Loucy (cell line): ENCODE results near the gene CNOT11.
A peak's percentile ranks its signal among the peaks of the same experiment; 100 is the strongest.
"Not testable (repeated sequence)": the region's sequence is repeated elsewhere in the genome, so short reads cannot be mapped to it uniquely, and the experiment has no call there.

Experiments
- H2AFZ ChIP-seq: fragments of 200-600 bp; sonication (generic); 2 replicates; pipeline ENCODE4 v1.6.0; 2016; ENCODE audit warnings: antibody characterized with exemption, mild to moderate bottlenecking, low read length, moderate library complexity
- H3F3A ChIP-seq: fragments of 200-600 bp; 2 replicates; pipeline ENCODE4 v1.6.0; 2016; ENCODE audit warnings: antibody characterized with exemption, low read depth, mild to moderate bottlenecking
- H3K27me3 ChIP-seq: fragments of 200-600 bp; sonication (generic); 2 replicates; pipeline ENCODE4 v1.6.1; 2014; ENCODE audit warnings: low read length, mild to moderate bottlenecking; ENCODE audit not compliant: insufficient read depth, poor library complexity, severe bottlenecking
- H3K36me3 ChIP-seq: fragments of 200-600 bp; sonication (generic); 2 replicates; pipeline ENCODE4 v1.6.1; 2016; ENCODE audit warnings: low read length; ENCODE audit not compliant: insufficient read depth
- H3K4me1 ChIP-seq: fragments of 200-600 bp; sonication (generic); 2 replicates; pipeline ENCODE4 v1.5.1; 2014; ENCODE audit warnings: low read length, mild to moderate bottlenecking; ENCODE audit not compliant: insufficient read depth, poor library complexity, severe bottlenecking
- H3K4me2 ChIP-seq: fragments of 200-600 bp; sonication (generic); 2 replicates; pipeline ENCODE4 v1.6.0; 2014; ENCODE audit warnings: antibody characterized with exemption, low read length, low read depth, mild to moderate bottlenecking; ENCODE audit not compliant: poor library complexity, severe bottlenecking
- H3K4me3 ChIP-seq: fragments of 200-600 bp; sonication (generic); 2 replicates; pipeline ENCODE4 v1.5.1; 2014; ENCODE audit warnings: low read length, mild to moderate bottlenecking, mixed read lengths; ENCODE audit not compliant: poor library complexity, severe bottlenecking
- H3K79me2 ChIP-seq: fragments of 200-600 bp; sonication (generic); 2 replicates; pipeline ENCODE4 v1.6.1; 2014; ENCODE audit warnings: low read length; ENCODE audit not compliant: insufficient read depth
- H3K9ac ChIP-seq: fragments of 200-600 bp; sonication (generic); 2 replicates; pipeline ENCODE4 v1.6.0; 2014; ENCODE audit warnings: mild to moderate bottlenecking, low read depth, low read length, moderate library complexity; ENCODE audit not compliant: poor library complexity, severe bottlenecking
- H3K9me2 ChIP-seq: fragments of 200-600 bp; sonication (generic); replicated peaks from 2 replicates; pipeline ENCODE4 v1.6.1; 2016; ENCODE audit warnings: low read depth, low read length, mixed read lengths
- H3K9me3 ChIP-seq: fragments of 200-600 bp; sonication (generic); 2 replicates; pipeline ENCODE4 v1.6.1; 2014; ENCODE audit warnings: mild to moderate bottlenecking, antibody characterized with exemption, low read length, low read depth; ENCODE audit not compliant: insufficient read depth
- H4K20me1 ChIP-seq: fragments of 200-600 bp; sonication (generic); 2 replicates; pipeline ENCODE4 v1.6.0; 2014; ENCODE audit warnings: antibody characterized with exemption, low read length, mild to moderate bottlenecking; ENCODE audit not compliant: insufficient read depth, poor library complexity, severe bottlenecking
- EZH2phosphoT487 ChIP-seq: fragments of 200-600 bp; IDR thresholded peaks from 2 replicates; pipeline ENCODE4 v1.6.1; 2018; ENCODE audit warnings: antibody characterized with exemption, mild to moderate bottlenecking, moderate library complexity, borderline replicate concordance
- TF ChIP-seq, protein P1 (sequence below): fragments of 200-600 bp; sonication (generic); conservative IDR thresholded peaks from 2 replicates; pipeline ENCODE4 v1.5.1; 2014; ENCODE audit warnings: mild to moderate bottlenecking, antibody characterized with exemption, low read length

CNOT11 gene

DNA sequence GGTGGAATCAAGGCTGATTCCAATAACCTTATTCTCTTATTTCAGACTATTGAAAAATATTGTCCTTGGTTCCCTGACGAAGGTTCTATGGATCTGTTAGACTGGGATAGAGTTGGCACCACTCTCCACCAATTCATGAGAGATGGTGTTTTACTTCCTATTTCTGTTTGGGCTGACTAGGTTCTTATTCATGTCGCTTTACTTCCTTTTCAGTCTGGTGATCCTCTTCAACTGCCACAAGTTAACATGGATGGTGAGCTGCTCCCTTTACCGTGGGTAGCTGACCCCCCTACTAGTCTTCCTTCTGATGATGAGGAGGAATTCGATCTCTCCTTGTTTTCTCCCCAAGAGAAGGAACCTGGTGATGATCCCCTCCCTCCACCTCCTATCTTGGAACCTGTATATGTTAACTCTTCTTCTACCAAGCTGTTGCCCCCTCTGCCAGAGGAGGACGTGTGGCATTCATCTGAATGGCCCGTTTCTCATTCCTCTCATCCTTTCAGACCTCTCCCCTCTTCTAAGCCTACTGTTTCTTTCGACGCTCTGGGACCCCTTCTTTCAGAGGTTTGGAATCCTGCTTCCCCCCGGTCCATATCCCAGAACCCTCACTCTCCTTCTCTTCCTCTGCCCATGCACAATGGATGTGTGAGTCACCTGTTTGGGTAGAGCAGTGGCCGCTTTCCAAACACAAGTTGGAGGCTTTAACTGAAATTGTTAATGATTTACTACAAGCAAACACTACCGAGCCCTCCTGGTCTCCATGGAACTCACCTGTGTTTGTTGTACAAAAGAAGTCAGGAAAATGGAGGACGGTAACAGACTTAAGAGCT is 13.5 kb upstream of the CNOT11 start:
- no peak overlapping the region for H3K4me2 ChIP-seq

DNA sequence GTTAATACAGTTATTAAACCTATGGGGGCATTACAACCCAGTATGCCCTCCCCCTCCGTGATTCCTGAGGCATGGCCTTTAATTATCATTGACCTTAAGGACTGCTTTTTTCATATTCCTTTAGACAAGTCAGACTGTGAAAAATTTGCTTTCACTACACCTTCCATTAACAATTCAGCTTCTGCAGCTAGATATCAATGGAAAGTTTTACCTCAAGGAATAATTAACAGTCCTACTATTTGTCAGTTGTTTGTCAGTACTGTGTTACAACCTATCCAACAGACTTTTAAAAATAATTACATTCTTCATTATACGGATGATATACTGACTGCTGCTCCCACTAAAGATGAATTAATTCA is 12.9 kb upstream of the CNOT11 start:
- H3K4me3 ChIP-seq, H3K9me3 ChIP-seq, H3K27me3 ChIP-seq, H4K20me1 ChIP-seq, H3K4me2 ChIP-seq, H3F3A ChIP-seq, H3K79me2 ChIP-seq, H3K4me1 ChIP-seq, H3K9me2 ChIP-seq, H3K36me3 ChIP-seq, H3K9ac ChIP-seq: not testable (repeated sequence)
- peak overlapping the region; percentile 47; the same call in 1 of the 2 replicates for H2AFZ ChIP-seq

More for the DNA sequence above, 13.5 kb upstream of the CNOT11 start:
- Histone ChIP-seq H3K36me3 (no peaks in the 10 kb centered on the region), H3K27me3 (no peaks in the 10 kb centered on the region), H3K9me3 (peaks cover 6% of the 10 kb centered on the region; the same call in 1 of the 2 replicates), H4K20me1 (no peaks in the 10 kb centered on the region), H3K9ac (no peak overlapping the region), H3K79me2 (no peaks in the 10 kb centered on the region), H2AFZ (peak overlapping the region; percentile 28; the same call in 1 of the 2 replicates), H3K4me1 (no peaks in the 10 kb centered on the region), H3F3A (no peaks in the 10 kb centered on the region), H3K4me3 (no peak overlapping the region), H3K9me2 (no peaks in the 10 kb centered on the region)
- no peak for TF ChIP-seq EZH2phosphoT487
- TF ChIP-seq, protein P1, sequence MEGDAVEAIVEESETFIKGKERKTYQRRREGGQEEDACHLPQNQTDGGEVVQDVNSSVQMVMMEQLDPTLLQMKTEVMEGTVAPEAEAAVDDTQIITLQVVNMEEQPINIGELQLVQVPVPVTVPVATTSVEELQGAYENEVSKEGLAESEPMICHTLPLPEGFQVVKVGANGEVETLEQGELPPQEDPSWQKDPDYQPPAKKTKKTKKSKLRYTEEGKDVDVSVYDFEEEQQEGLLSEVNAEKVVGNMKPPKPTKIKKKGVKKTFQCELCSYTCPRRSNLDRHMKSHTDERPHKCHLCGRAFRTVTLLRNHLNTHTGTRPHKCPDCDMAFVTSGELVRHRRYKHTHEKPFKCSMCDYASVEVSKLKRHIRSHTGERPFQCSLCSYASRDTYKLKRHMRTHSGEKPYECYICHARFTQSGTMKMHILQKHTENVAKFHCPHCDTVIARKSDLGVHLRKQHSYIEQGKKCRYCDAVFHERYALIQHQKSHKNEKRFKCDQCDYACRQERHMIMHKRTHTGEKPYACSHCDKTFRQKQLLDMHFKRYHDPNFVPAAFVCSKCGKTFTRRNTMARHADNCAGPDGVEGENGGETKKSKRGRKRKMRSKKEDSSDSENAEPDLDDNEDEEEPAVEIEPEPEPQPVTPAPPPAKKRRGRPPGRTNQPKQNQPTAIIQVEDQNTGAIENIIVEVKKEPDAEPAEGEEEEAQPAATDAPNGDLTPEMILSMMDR = no peak

DNA sequence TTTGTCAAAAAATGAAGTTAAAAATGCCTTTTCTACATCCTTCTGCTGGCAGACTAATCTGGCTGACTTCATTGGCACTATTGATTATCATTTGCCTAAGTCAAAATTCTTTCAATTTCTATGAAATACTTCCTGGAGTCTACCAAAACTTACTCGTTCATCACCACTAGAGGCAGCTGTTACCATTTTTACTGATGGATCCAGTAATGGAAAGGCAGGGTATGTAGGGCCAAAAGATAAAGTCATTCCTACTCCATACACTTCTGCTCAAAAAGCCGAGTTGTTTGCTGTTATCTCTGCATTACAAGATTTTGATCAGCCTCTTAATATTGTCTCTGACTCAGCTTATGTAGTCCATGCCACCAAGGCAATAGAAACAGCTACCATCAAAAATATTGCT is 12.0 kb upstream of the CNOT11 start:
- not testable (repeated sequence) for H3F3A ChIP-seq, H3K4me3 ChIP-seq, H3K9me3 ChIP-seq, H3K79me2 ChIP-seq, H3K4me1 ChIP-seq, H3K4me2 ChIP-seq, H3K9me2 ChIP-seq, H3K9ac ChIP-seq, H4K20me1 ChIP-seq, H3K27me3 ChIP-seq, H3K36me3 ChIP-seq
- TF ChIP-seq, protein P1 = peak; percentile 65
- peak overlapping the region; percentile 47 for H2AFZ ChIP-seq

DNA sequence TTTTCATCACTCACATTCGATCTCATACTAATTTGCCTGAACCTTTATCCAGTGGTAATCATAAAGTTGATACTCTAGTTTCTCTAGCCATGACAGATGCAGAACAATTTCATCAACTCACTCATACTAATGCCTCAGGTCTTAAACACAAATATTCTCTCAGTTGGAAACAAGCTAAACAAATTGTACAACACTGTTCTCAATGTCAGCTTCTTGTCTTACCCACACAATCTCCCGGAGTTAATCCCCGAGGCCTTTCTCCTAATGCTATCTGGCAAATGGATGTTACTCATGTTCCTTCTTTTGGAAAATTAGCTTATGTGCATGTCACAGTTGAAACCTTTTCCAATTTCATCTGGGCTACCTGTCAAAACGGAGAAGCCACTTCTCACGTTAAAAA is 11.5 kb upstream of the CNOT11 start:
- Histone ChIP-seq H3F3A (no peaks in the 10 kb centered on the region), H3K27me3 (no peaks in the 10 kb centered on the region), H2AFZ (peak overlapping the region; percentile 47), H3K4me1 (no peaks in the 10 kb centered on the region), H3K4me2 (no peak overlapping the region), H3K9me2 (no peaks in the 10 kb centered on the region), H3K36me3 (no peaks in the 10 kb centered on the region), H3K4me3 (no peak overlapping the region), H3K9ac (no peak overlapping the region), H4K20me1 (no peaks in the 10 kb centered on the region), H3K9me3 (no peaks in the 10 kb centered on the region), H3K79me2 (no peaks in the 10 kb centered on the region)
- TF ChIP-seq, protein P1 = no peak
- no peak for TF ChIP-seq EZH2phosphoT487

DNA sequence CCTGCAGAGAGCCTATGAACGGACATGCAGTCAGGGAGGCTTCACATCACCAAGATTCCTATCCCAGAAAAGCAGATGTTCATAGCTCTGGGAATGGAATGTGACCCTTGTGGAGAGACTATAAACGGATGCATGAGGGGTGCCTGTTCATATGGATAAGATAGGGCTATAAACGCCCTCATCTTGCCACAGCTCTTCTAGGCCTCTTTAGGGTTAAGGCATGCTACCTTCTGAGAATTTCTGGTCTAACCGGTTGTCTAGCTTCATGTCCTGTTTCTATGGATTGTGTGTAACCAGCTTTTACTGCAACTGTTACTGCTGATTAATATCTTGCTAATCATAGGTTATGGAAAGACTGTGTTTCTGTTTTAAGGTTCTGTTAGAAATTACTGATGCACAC is 8.3 kb upstream of the CNOT11 start:
- not testable (repeated sequence) for H3K79me2 ChIP-seq, H3K27me3 ChIP-seq, H3K36me3 ChIP-seq, H3K4me2 ChIP-seq, H3F3A ChIP-seq, H3K9me3 ChIP-seq, H3K9me2 ChIP-seq, H4K20me1 ChIP-seq, H3K4me3 ChIP-seq, H2AFZ ChIP-seq, H3K4me1 ChIP-seq, H3K9ac ChIP-seq
